NCI-H2029 treated with DMSO at 0.1 percent for 48 hours (cell line): ENCODE data around the gene CCR5.

Experiments used
- DNase-seq: peaks from one replicate; lab custom pipeline; 2025; lab: John Stamatoyannopoulos, UW

Gene CCR5

GRCh38 chr3:46359733-46360493, 10.8 kb upstream of the CCR5 start:
- DNase-seq = peak; percentile 88

- no peak for DNase-seq
These were observed 9.8 kb upstream of the CCR5 start for GRCh38 chr3:46360907-46361306.

GRCh38 chr3:46361408-46362283, 9.1 kb upstream of the CCR5 start:
- DNase-seq = no peak

GRCh38 chr3:46365041-46365440, 5.7 kb upstream of the CCR5 start:
- DNase-seq = no peak

DNA sequence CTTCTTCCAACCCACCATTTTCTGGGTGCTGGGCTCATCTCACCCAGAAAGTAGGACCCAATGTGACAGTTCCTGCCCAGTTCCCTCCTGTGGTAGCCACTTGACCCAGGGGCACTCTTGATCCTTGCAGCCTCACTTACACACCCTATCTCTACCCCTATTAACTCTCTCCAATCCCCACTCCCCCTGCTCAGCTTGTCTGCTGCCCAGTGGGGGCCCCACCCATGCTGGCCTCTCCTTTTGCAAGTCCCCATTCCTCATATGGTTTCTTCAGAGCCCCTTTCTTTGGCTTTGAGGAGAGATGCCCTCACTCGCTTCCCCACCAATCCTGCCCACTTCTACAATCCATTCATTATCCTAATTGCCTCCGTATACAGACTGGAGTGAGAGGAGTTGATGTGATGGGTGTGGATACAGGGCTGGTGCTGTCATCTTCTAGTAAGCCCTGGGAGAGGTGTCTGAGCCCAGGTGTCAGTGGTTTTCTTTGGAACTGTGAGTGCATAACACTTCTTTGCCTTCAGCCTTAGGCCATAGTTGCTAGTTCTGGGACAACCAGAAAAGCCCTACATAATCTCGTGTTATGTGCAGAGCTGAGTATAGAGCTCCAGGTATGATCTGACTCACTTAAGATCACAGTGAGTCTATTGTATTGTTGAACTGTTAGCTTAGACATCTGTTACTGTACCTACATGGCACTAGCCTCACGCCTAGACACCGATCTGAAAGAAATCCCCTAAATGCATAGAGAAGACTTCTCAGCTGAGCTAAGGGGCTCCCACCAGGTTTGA, 4.8 kb upstream of the CCR5 start:
- DNase-seq = no peak

- DNase-seq = no peak
These were observed 2.9 kb upstream of the CCR5 start for GRCh38 chr3:46367811-46368210.

GRCh38 chr3:46368569-46368968, 2.2 kb upstream of the CCR5 start:
- DNase-seq = no peak

DNA sequence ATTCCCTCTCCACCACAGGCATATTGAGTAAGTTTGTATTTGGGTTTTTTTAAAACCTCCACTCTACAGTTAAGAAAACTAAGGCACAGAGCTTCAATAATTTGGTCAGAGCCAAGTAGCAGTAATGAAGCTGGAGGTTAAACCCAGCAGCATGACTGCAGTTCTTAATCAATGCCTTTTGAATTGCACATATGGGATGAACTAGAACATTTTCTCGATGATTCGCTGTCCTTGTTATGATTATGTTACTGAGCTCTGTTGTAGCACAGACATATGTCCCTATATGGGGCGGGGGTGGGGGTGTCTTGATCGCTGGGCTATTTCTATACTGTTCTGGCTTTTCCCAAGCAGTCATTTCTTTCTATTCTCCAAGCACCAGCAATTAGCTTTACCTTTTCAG, 1.6 kb upstream of the CCR5 start:
- DNase-seq = no peak

DNA sequence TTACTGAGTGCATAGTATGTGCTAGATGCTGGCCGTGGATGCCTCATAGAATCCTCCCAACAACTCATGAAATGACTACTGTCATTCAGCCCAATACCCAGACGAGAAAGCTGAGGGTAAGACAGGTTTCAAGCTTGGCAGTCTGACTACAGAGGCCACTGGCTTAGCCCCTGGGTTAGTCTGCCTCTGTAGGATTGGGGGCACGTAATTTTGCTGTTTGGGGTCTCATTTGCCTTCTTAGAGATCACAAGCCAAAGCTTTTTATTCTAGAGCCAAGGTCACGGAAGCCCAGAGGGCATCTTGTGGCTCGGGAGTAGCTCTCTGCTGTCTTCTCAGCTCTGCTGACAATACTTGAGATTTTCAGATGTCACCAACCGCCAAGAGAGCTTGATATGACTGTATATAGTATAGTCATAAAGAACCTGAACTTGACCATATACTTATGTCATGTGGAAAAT, 1.0 kb upstream of the CCR5 start:
- no peak for DNase-seq

DNA sequence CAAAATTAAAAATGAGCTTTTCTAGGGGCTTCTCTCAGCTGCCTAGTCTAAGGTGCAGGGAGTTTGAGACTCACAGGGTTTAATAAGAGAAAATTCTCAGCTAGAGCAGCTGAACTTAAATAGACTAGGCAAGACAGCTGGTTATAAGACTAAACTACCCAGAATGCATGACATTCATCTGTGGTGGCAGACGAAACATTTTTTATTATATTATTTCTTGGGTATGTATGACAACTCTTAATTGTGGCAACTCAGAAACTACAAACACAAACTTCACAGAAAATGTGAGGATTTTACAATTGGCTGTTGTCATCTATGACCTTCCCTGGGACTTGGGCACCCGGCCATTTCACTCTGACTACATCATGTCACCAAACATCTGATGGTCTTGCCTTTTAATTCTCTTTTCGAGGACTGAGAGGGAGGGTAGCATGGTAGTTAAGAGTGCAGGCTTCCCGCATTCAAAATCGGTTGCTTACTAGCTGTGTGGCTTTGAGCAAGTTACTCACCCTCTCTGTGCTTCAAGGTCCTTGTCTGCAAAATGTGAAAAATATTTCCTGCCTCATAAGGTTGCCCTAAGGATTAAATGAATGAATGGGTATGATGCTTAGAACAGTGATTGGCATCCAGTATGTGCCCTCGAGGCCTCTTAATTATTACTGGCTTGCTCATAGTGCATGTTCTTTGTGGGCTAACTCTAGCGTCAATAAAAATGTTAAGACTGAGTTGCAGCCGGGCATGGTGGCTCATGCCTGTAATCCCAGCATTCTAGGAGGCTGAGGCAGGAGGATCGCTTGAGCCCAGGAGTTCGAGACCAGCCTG, 984 bp downstream of the CCR5 start:
- DNase-seq = no peak

GRCh38 chr3:46372492-46373359, 2.0 kb downstream of the CCR5 start:
- no peak for DNase-seq

DNA sequence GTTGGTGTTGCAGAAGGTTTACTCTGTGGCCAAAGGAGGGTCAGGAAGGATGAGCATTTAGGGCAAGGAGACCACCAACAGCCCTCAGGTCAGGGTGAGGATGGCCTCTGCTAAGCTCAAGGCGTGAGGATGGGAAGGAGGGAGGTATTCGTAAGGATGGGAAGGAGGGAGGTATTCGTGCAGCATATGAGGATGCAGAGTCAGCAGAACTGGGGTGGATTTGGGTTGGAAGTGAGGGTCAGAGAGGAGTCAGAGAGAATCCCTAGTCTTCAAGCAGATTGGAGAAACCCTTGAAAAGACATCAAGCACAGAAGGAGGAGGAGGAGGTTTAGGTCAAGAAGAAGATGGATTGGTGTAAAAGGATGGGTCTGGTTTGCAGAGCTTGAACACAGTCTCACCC, 4.0 kb downstream of the CCR5 start:
- DNase-seq = no peak

- no peak for DNase-seq
These were observed 4.5 kb downstream of the CCR5 start for GRCh38 chr3:46375218-46375617.

GRCh38 chr3:46375814-46376213, 5.1 kb downstream of the CCR5 start:
- DNase-seq = no peak

DNA sequence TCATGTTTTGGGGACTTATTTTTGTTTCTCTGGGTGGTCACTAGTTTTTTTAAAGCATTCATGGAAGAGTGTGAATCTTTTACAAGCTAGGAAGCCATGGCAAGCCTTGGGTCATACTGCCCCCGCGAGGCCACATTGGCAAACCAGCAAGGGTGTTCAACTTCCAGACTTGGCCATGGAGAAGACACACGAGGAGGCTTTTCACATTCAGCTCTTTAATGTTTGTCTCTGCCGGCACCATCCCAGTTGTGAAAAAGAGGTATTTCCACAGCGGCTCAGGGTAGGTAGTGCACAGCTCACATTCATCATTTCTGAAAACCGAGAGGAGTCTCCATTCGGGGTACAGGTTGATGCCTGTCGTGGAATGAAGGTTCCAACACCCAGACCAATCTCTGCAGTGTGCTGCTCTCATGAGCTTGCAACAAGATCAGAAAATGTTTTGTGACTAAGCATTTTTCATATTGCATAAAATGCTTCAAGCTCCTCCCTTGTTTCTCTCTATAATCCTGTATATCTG, 7.7 kb downstream of the CCR5 start:
- no peak for DNase-seq

GRCh38 chr3:46380471-46381221, 9.9 kb downstream of the CCR5 start:
- peak; percentile 15 for DNase-seq

- DNase-seq = no peak
These were observed 10.9 kb downstream of the CCR5 start for GRCh38 chr3:46381625-46382024.

DNA sequence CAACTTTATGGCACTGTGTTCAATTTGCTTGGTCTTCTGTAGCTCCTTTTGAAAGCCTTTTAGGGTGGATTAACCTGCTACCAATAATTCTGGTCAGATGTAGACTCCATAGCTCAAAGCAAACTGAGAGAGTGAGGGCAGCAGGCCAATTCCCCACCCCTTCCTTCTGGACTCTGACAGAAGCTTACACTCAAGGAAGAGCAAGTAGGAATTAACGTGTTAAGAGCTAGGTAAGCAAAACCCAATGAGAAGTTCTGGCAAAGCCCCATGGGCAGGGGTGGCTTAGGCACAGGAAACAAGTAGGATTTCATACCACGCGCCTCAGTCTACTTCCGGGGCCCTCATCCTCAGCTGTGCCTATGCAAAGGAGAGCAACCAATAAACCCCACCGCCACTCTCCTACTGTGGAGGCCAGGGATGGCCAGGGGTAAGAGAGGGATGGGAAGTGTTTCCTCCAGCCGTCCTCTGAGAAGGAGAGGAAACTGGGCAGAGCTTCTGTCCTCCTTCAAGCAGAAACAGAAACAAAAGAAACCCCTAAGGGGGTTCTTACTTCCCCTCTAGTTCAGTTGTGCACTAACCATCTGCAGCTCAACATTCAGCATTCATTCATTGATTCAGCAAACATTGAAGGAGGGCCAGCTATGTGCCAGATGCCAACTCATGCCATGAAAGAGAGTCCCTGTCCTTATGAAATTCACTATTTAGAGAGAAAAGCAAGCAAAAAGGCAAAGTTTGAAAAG, 12.6 kb downstream of the CCR5 start:
- peak; percentile 60 for DNase-seq

DNA sequence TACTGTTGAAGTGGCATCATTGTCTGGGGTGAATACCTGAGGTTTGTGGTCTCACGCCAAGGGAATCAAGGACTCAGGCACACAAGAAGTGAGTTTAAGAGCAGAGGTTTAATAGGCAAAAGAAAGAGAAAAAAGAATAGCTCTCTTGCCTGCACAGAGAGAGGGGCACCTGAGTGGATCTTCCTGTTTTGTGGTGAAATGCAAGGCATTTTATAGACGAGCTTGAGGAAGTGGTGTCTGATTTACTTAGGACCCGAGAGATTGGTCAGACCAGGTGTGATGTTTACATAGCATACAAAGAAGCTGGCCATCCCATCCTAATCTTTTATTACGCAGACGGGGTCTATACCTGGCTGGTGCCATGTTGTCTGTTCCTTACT, 13.2 kb downstream of the CCR5 start:
- peak; percentile 60 for DNase-seq
